ENCODE data around the gene ARMC7.

GRCh38 chr17:75142236-75142971 is 32.6 kb downstream of the ARMC7 start:
- TF ChIP-seq, protein P1, sequence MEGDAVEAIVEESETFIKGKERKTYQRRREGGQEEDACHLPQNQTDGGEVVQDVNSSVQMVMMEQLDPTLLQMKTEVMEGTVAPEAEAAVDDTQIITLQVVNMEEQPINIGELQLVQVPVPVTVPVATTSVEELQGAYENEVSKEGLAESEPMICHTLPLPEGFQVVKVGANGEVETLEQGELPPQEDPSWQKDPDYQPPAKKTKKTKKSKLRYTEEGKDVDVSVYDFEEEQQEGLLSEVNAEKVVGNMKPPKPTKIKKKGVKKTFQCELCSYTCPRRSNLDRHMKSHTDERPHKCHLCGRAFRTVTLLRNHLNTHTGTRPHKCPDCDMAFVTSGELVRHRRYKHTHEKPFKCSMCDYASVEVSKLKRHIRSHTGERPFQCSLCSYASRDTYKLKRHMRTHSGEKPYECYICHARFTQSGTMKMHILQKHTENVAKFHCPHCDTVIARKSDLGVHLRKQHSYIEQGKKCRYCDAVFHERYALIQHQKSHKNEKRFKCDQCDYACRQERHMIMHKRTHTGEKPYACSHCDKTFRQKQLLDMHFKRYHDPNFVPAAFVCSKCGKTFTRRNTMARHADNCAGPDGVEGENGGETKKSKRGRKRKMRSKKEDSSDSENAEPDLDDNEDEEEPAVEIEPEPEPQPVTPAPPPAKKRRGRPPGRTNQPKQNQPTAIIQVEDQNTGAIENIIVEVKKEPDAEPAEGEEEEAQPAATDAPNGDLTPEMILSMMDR (IDR thresholded peaks at IDR 0.05; ENCODE audit: poor library complexity, severe bottlenecking), result no peak
- TF ChIP-seq, protein P2, sequence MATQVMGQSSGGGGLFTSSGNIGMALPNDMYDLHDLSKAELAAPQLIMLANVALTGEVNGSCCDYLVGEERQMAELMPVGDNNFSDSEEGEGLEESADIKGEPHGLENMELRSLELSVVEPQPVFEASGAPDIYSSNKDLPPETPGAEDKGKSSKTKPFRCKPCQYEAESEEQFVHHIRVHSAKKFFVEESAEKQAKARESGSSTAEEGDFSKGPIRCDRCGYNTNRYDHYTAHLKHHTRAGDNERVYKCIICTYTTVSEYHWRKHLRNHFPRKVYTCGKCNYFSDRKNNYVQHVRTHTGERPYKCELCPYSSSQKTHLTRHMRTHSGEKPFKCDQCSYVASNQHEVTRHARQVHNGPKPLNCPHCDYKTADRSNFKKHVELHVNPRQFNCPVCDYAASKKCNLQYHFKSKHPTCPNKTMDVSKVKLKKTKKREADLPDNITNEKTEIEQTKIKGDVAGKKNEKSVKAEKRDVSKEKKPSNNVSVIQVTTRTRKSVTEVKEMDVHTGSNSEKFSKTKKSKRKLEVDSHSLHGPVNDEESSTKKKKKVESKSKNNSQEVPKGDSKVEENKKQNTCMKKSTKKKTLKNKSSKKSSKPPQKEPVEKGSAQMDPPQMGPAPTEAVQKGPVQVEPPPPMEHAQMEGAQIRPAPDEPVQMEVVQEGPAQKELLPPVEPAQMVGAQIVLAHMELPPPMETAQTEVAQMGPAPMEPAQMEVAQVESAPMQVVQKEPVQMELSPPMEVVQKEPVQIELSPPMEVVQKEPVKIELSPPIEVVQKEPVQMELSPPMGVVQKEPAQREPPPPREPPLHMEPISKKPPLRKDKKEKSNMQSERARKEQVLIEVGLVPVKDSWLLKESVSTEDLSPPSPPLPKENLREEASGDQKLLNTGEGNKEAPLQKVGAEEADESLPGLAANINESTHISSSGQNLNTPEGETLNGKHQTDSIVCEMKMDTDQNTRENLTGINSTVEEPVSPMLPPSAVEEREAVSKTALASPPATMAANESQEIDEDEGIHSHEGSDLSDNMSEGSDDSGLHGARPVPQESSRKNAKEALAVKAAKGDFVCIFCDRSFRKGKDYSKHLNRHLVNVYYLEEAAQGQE (IDR thresholded peaks at IDR 0.05; ENCODE audit: borderline replicate concordance), result no peak
- TF ChIP-seq POLR2AphosphoS5 (IDR thresholded peaks at IDR 0.05) (no peak), MXI1 (conservative IDR thresholded peaks at IDR 0.05; ENCODE audit: poor library complexity, severe bottlenecking) (no peak), RAD21 (conservative IDR thresholded peaks at IDR 0.05) (no peak), TAF1 (IDR thresholded peaks at IDR 0.05; ENCODE audit: low read depth) (no peak)

Measured in neural cell (in vitro differentiated cells).